ENCODE data around the gene TSC2. TPM values are rescaled to one million over a fixed set of nuclear protein-coding genes. Genes with fewer than 3 reads are reported as not detected.

TSC2 gene
- total RNA-seq, 3 donors from 2014 or later, result 140 to 161 (median 150) TPM

GRCh38 chr16:2078691-2079090, 30.9 kb downstream of the TSC2 start:
- TF ChIP-seq, protein P1, sequence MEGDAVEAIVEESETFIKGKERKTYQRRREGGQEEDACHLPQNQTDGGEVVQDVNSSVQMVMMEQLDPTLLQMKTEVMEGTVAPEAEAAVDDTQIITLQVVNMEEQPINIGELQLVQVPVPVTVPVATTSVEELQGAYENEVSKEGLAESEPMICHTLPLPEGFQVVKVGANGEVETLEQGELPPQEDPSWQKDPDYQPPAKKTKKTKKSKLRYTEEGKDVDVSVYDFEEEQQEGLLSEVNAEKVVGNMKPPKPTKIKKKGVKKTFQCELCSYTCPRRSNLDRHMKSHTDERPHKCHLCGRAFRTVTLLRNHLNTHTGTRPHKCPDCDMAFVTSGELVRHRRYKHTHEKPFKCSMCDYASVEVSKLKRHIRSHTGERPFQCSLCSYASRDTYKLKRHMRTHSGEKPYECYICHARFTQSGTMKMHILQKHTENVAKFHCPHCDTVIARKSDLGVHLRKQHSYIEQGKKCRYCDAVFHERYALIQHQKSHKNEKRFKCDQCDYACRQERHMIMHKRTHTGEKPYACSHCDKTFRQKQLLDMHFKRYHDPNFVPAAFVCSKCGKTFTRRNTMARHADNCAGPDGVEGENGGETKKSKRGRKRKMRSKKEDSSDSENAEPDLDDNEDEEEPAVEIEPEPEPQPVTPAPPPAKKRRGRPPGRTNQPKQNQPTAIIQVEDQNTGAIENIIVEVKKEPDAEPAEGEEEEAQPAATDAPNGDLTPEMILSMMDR (IDR thresholded peaks at IDR 0.05), result no peak
- DNase-seq (no peak), ATAC-seq (no peak)
- Histone ChIP-seq H3K4me3 (no peak overlapping the region), H3K4me1 (ENCODE audit: low read depth) (no peaks in the 10 kb centered on the region), H3K9me3 (no peaks in the 10 kb centered on the region), H3K36me3 (ENCODE audit: low read depth) (peaks cover 4% of the 10 kb centered on the region)
- intact Hi-C loops (cut with DNase I, micrococcal nuclease), result no loop called here

GRCh38 chr16:2079311-2079800, 31.6 kb downstream of the TSC2 start:
- Histone ChIP-seq H3K36me3 (ENCODE audit: low read depth) (peaks cover under 1% of the 10 kb centered on the region), H3K9me3 (no peaks in the 10 kb centered on the region), H3K4me3 (no peak overlapping the region), H3K4me1 (ENCODE audit: low read depth) (no peaks in the 10 kb centered on the region)
- TF ChIP-seq, protein P1 (IDR thresholded peaks at IDR 0.05), result no peak
- DNase-seq (no peak), ATAC-seq (no peak)
- intact Hi-C loops (cut with DNase I, micrococcal nuclease), result no loop called here

DNA sequence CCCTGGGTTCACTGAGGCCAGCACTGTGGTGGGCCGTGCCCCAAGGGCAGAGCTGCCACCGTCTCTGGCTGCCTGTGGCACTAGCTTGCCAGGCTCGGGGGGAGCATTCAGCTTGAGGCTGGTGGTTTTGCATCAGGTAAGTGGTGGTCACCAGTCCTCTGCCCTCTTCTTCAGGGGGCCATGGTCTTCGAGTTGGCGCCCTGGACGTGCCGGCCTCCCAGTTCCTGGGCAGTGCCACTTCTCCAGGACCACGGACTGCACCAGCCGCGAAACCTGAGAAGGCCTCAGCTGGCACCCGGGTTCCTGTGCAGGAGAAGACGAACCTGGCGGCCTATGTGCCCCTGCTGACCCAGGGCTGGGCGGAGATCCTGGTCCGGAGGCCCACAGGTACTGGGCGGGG, 32.2 kb downstream of the TSC2 start:
- Histone ChIP-seq H3K4me3 (no peak overlapping the region), H3K4me1 (ENCODE audit: low read depth) (no peaks in the 10 kb centered on the region), H3K9me3 (no peaks in the 10 kb centered on the region), H3K36me3 (ENCODE audit: low read depth) (no peaks in the 10 kb centered on the region)
- intact Hi-C loops (cut with DNase I, micrococcal nuclease), result no loop called here
- TF ChIP-seq, protein P1 (IDR thresholded peaks at IDR 0.05), result no peak
- no peak for ATAC-seq
- no peak for DNase-seq

DNA sequence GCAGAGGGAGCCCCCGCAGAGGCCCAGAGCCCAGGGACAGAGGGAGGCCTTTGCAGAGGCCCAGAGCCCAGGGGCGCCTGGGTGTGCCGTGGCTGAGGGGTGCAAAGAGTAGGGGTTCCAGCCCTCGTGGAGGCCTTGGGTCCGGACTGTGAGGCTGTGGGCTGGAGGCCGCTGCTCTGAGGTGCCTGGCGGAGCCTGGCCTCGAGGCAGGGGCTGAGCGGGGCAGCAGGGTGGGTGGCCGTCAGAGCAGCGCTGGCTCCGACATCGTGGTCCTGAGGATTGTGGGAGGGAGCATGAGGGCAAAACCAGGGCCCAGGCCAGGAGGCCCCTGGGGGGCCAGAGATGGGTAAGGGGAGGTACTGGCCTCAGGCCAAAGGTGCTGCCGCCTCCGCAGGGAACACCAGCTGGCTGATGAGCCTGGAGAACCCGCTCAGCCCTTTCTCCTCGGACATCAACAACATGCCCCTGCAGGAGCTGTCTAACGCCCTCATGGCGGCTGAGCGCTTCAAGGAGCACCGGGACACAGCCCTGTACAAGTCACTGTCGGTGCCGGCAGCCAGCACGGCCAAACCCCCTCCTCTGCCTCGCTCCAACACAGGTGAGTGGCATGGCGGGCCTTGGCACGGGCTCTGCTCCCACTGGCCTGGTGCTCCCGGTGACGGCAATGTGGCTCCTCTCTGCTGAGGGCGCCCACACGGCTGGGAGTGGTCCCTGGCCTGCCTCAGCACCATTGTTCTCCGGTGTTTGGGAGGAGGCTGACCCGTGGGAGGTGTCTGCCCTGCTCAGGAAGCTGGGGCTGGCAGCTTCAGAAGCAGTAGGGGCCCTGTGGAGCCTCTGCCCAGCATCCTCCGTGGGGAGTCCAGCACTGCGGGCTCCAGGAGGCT, 33.7 kb downstream of the TSC2 start:
- intact Hi-C loops (cut with DNase I, micrococcal nuclease), result no loop called here
- TF ChIP-seq, protein P1 (IDR thresholded peaks at IDR 0.05), result no peak
- Histone ChIP-seq H3K9me3 (no peaks in the 10 kb centered on the region), H3K36me3 (ENCODE audit: low read depth) (peaks cover 2% of the 10 kb centered on the region), H3K4me1 (ENCODE audit: low read depth) (no peaks in the 10 kb centered on the region), H3K4me3 (no peak overlapping the region)
- ATAC-seq (no peak), DNase-seq (no peak)

- intact Hi-C loops (cut with DNase I, micrococcal nuclease), result no loop called here
- Histone ChIP-seq H3K4me3 (no peak overlapping the region), H3K9me3 (no peaks in the 10 kb centered on the region), H3K36me3 (ENCODE audit: low read depth) (peaks cover 5% of the 10 kb centered on the region), H3K4me1 (ENCODE audit: low read depth) (no peaks in the 10 kb centered on the region)
- TF ChIP-seq, protein P1 (IDR thresholded peaks at IDR 0.05), result no peak
- ATAC-seq (peak; percentile 88), DNase-seq (peak; percentile 62 to 83 (median 80))
Measured at GRCh38 chr16:2082171-2082982, 34.6 kb downstream of the TSC2 start.

Data from mucosa of descending colon (tissue), 3 donors.